Measurements from ENCODE around the gene ANKRD13B.

The ANKRD13B gene

DNA sequence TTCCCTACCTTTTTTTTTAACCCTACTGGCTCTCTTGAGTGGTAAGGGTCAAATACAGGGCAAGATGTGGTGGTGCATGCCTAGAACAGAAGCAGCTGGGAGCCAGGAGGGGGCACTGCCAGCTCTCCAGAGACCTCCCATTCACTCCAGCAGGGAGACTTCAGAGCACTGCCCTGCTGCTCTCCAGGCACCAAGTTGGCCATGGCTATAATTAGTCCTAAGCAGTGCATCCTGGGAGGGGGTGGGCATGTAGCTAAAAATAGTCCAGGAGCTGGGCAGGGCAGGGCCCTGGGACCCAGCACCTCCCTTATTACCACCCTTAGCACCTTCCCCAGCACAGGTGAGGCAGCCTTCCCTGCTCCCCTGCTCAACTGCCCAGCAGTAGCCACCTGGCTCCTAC, 26.3 kb downstream of the ANKRD13B start:
- TF ChIP-seq, protein P1, sequence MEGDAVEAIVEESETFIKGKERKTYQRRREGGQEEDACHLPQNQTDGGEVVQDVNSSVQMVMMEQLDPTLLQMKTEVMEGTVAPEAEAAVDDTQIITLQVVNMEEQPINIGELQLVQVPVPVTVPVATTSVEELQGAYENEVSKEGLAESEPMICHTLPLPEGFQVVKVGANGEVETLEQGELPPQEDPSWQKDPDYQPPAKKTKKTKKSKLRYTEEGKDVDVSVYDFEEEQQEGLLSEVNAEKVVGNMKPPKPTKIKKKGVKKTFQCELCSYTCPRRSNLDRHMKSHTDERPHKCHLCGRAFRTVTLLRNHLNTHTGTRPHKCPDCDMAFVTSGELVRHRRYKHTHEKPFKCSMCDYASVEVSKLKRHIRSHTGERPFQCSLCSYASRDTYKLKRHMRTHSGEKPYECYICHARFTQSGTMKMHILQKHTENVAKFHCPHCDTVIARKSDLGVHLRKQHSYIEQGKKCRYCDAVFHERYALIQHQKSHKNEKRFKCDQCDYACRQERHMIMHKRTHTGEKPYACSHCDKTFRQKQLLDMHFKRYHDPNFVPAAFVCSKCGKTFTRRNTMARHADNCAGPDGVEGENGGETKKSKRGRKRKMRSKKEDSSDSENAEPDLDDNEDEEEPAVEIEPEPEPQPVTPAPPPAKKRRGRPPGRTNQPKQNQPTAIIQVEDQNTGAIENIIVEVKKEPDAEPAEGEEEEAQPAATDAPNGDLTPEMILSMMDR (IDR thresholded peaks at IDR 0.05; ENCODE audit: low read depth, low read length, missing control alignments), result peak; percentile 36
- DNase-seq (ENCODE audit: extremely low read depth, low read depth), result no peak
- no peak overlapping the region for H3K4me3 ChIP-seq (replicated peaks; ENCODE audit: low read depth, low read length)

DNA sequence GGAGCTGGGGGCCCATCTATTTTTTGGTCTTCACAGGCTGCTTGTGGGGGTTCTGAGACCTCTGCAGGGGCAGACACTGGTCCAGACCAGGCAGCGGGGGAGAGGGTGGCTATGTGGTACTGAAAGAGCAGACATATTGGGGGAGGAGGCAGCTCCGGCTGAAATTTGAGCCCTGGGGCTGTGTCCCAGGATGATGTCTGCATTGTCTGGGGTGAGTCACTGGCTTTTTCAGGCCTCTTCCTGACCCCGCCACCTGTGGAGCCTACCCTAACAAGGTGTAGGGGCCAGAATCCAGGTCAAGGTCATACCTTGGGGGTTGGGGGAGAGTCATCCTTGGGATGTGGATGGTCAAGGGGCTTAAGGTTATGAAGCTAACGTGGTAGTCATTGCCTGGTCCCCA, 27.3 kb downstream of the ANKRD13B start:
- H3K4me3 ChIP-seq (replicated peaks; ENCODE audit: low read depth, low read length), result no peak overlapping the region
- TF ChIP-seq, protein P1 (IDR thresholded peaks at IDR 0.05; ENCODE audit: low read depth, low read length, missing control alignments), result no peak
- DNase-seq (ENCODE audit: extremely low read depth, low read depth), result no peak

DNA sequence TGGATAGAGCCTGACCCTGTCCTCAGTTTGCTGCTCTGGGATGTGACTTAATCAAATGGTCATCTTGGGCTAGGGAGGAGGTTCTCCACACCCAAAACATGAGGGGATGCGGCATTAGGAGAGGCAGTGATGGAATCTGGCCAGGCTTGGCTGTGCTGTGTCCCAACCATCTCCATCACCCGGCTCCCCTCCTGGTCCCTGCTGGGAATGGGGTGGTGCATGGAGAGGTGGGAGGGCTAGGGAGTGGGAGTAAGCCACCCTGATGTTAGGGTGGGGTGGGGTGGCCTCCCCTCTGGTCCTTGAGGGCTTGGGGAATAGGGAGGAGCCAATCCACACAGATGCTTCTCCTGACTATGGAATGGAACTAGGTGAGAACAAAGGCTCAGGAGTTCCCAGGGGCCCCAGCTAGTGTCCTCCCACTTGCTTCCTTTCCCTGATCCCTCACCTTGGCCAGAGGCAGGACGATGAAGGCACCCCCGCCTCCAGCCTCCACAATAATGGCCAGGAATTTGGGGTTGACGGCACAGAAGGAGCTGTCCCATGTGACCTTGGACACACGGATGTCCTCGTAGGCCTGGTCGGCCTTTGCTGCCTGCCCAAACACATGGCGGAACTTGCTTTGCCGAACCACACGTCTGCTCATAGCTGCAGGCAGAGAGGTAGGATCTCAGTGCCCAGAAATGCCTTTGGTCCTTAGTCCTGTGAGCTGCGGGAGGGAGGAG, 28.0 kb downstream of the ANKRD13B start:
- DNase-seq (ENCODE audit: extremely low read depth, low read depth), result no peak
- H3K4me3 ChIP-seq (replicated peaks; ENCODE audit: low read depth, low read length), result no peak overlapping the region
- TF ChIP-seq, protein P1 (IDR thresholded peaks at IDR 0.05; ENCODE audit: low read depth, low read length, missing control alignments), result no peak

DNA sequence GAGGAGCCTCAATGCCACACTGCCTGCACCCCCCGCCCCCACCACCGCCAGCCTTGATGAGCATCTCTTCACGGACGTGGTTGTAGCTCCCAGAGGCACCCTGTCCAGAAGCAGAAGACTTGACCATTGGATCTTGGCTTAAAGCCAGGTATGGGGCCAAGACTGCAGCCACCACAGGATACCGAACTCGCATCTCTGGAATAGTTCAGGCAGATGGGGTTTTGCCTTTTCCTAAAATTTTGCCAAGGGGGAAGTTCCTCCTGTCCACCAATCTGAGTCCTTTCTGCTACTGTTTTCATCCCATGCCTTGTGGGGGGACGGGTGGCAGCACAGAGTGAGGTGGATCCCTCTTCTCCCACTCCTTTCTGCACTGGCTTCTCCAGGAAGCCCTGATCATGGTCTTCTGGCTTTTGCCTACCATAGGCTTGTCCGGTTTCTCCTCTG, 28.8 kb downstream of the ANKRD13B start:
- no peak for DNase-seq (ENCODE audit: extremely low read depth, low read depth)
- 0 out of 2 replicates have a peak overlapping the region, but pooled peaks have one; percentile 51 for H3K4me3 ChIP-seq (replicated peaks; ENCODE audit: low read depth, low read length)
- TF ChIP-seq, protein P1 (IDR thresholded peaks at IDR 0.05; ENCODE audit: low read depth, low read length, missing control alignments), result no peak

DNA sequence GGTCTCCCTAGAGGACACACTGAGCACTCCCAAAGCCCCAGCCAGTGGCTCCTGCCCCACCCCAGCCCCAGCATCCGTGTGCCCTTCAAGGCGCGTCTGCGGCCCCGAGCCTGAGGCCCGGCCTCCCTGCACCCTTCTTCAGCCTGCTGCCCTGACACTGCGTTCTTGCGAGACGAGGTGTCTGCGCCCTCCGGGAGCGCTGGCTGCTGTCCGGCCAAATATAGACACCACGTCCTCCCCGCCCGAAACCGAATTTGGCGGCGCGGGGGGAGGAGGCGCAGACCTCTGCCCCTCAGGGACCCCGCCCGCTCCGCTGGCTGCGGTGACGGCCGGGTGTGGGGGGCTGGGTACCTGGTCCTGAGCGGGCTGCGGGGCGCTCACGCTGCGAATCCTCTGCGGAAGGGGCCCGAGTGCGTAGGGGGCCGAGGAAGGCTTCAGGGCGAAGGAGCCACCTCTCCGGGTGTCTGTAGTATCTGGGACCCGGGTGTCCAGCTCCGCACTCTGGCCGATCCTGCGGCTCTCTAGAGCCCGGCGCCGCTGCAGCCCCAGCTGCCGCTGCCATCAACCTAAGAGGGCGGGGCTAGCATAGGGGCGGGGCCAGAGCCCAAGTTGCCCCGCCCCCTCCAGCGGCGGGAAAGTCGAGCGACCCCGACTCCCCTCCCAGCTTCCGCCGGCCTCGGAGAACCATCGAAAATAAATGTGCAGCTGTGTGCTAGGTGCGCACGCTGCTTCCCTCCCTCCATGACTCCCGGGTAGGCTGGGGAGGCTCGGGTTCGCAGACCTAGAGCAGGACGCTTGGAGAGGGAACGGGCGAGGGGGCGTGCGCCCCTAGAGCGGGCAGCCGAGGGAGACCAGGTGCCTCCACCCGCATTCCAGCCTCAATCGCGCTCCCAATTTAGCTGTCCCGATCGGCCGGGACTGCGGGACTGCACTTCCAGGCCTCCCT, 29.7 kb downstream of the ANKRD13B start, which contains the start of gene CORO6:
Gene CORO6 (minus strand): TSS at position 576 of the 946 bp plus-strand sequence. CDS start 1,491 bp downstream, outside the sequence.
- peak within 1 kb of the TSS; percentile 51 for H3K4me3 ChIP-seq (replicated peaks; ENCODE audit: low read depth, low read length)
- no peak for DNase-seq (ENCODE audit: extremely low read depth, low read depth)
- TF ChIP-seq, protein P1 (IDR thresholded peaks at IDR 0.05; ENCODE audit: low read depth, low read length, missing control alignments), result no peak

DNA sequence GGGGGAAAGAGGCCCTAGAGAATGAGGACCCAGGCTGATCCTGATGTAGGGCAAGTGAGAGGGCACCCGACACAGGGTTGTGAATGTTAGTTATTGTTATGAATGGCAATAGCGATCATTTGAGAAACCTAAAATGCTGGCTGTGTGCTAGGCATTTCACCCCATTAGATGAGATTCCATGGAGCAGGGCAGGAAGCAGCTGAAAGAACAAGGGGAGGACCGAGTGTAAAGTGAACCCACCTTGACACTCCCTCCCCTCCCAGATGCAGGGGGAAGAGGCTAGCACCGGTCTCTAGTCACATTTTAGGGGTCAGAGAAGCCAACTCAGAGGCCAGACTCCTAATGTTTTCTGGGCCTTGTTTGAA, 30.3 kb downstream of the ANKRD13B start:
- DNase-seq (ENCODE audit: extremely low read depth, low read depth), result no peak
- H3K4me3 ChIP-seq (replicated peaks; ENCODE audit: low read depth, low read length), result peak overlapping the region; percentile 51
- TF ChIP-seq, protein P1 (IDR thresholded peaks at IDR 0.05; ENCODE audit: low read depth, low read length, missing control alignments), result no peak
